H1 (cell line): ENCODE measurements around the gene PIK3CA. TPM values are rescaled to one million over a fixed set of nuclear protein-coding genes. Genes with fewer than 3 reads are reported as not detected.

ENCODE experiments used
- CTCF ChIA-PET: fragments of 300-600 bp; sonication (Branson Sonifier 250); formaldehyde crosslinking; loops from one replicate; lab custom pipeline; 2021; ENCODE audit not compliant: partially characterized antibody; lab: Charles Lee
- POLR2A ChIA-PET: fragments of 300-600 bp; sonication (Branson Sonifier 250); formaldehyde crosslinking; loops from one replicate; lab custom pipeline; 2021; ENCODE audit warnings: inconsistent platforms; ENCODE audit not compliant: partially characterized antibody; lab: Charles Lee
- DNase-seq, 2 experiments: peaks; one replicate each; pipeline versions ENCODE4 v3.0.0 to v3.0.0-alpha.2; 2010 to 2022; ENCODE audit warnings: low spot score in 2 of 2, low read depth in 1 of 2, mixed read lengths in 1 of 2
- FAIRE-seq: peaks from 2 replicates; lab custom pipeline; 2011; peaks lifted over from hg19 to GRCh38; lab: Jason Lieb, UNC
- H2AFZ ChIP-seq: 2 replicates; pipeline ENCODE4 v1.8.1; 2012; ENCODE audit warnings: low read length, inconsistent platforms
- H2AK5ac ChIP-seq: 2 replicates; pipeline ENCODE4 v1.6.1; 2013; ENCODE audit warnings: low read depth, low read length
- H2BK120ac ChIP-seq: replicated peaks from 2 replicates; pipeline ENCODE3; 2013; ENCODE audit warnings: low read depth, low read length, inconsistent platforms
- H2BK12ac ChIP-seq: 2 replicates; pipeline ENCODE4 v1.6.1; 2013; ENCODE audit warnings: low read depth, low read length
- H2BK15ac ChIP-seq: 2 replicates; pipeline ENCODE4 v1.6.1; 2013; ENCODE audit warnings: low read length
- H2BK20ac ChIP-seq: 2 replicates; pipeline ENCODE4 v1.6.1; 2013; ENCODE audit warnings: low read length
- H2BK5ac ChIP-seq: 2 replicates; pipeline ENCODE4 v1.6.1; 2013; ENCODE audit warnings: low read depth, low read length
- H3K14ac ChIP-seq: 2 replicates; pipeline ENCODE4 v1.6.1; 2013; ENCODE audit warnings: inconsistent platforms; ENCODE audit not compliant: insufficient read length
- H3K18ac ChIP-seq: 2 replicates; pipeline ENCODE4 v1.6.1; 2013; ENCODE audit warnings: low read length; ENCODE audit errors: extremely low read depth
- H3K23ac ChIP-seq: 2 replicates; pipeline ENCODE4 v1.6.1; 2013; ENCODE audit warnings: inconsistent platforms; ENCODE audit not compliant: insufficient read length
- H3K23me2 ChIP-seq: 2 replicates; pipeline ENCODE4 v1.6.1; 2013; ENCODE audit warnings: low read depth, low read length
- H3K27ac ChIP-seq: 2 replicates; pipeline ENCODE4 v1.6.1; 2011; ENCODE audit warnings: low read depth, low read length, inconsistent platforms
- H3K27me3 ChIP-seq, 4 experiments: replicated peaks in 1 of 4; 1 replicate in 1 of 4; 2 replicates in 3 of 4; pipeline versions ENCODE4 v1.6.1 to v1.8.1; 2011 to 2013; ENCODE audit warnings: low read length in 3 of 4, mild to moderate bottlenecking in 3 of 4, inconsistent platforms in 2 of 4, mixed read lengths in 2 of 4, moderate library complexity in 1 of 4; ENCODE audit not compliant: control insufficient read depth in 3 of 4, insufficient read depth in 3 of 4; ENCODE audit errors: extremely low read depth in 1 of 4
- H3K36me3 ChIP-seq, 4 experiments: 2 replicates each; pipeline versions ENCODE4 v1.6.1 to v1.8.1; 2011 to 2013; ENCODE audit warnings: mild to moderate bottlenecking in 4 of 4, low read length in 3 of 4, moderate library complexity in 2 of 4, control low read depth in 1 of 4, inconsistent platforms in 1 of 4; ENCODE audit not compliant: insufficient read depth in 4 of 4, control insufficient read depth in 2 of 4
- H3K4ac ChIP-seq: replicated peaks from 2 replicates; pipeline ENCODE3; 2013; ENCODE audit warnings: low read length, low read depth, mixed read lengths, inconsistent platforms; ENCODE audit not compliant: insufficient read length
- H3K4me1 ChIP-seq, 4 experiments: replicated peaks in 1 of 4; 1 replicate in 1 of 4; 2 replicates in 3 of 4; pipeline versions ENCODE4 v1.6.1 to v1.8.1; 2011 to 2013; ENCODE audit warnings: low read length in 3 of 4, inconsistent platforms in 2 of 4, mixed read lengths in 1 of 4; ENCODE audit not compliant: insufficient read depth in 4 of 4, control insufficient read depth in 3 of 4
- H3K4me2 ChIP-seq, 2 experiments: 2 replicates each; pipeline versions ENCODE4 v1.6.1 to v1.8.1; 2011 to 2013; ENCODE audit warnings: low read depth in 2 of 2, low read length in 2 of 2, control low read depth in 1 of 2, inconsistent platforms in 1 of 2, mild to moderate bottlenecking in 1 of 2; ENCODE audit not compliant: insufficient read depth in 1 of 2
- H3K4me3 ChIP-seq, 4 experiments: fragments of 200-600, 300-600 bp in 1 of 4; sonication (generic), shearing (Covaris generic), sonication (Bioruptor Twin) in 1 of 4; 2 replicates each; pipeline versions ENCODE4 v1.5.1 to v1.8.1; 2011 to 2016; ENCODE audit warnings: low read length in 4 of 4, low read depth in 3 of 4, control low read depth in 2 of 4, inconsistent platforms in 2 of 4, mild to moderate bottlenecking in 2 of 4, mixed read lengths in 1 of 4, moderate library complexity in 1 of 4; ENCODE audit not compliant: insufficient read depth in 2 of 4; ENCODE audit errors: extremely low read depth in 1 of 4
- H3K56ac ChIP-seq: replicated peaks from 2 replicates; pipeline ENCODE3; 2013; ENCODE audit warnings: low read depth, mild to moderate bottlenecking, mixed read lengths, low read length, inconsistent platforms; ENCODE audit not compliant: insufficient read length
- H3K79me1 ChIP-seq: 2 replicates; pipeline ENCODE4 v1.6.1; 2013; ENCODE audit warnings: low read depth, low read length, control low read depth
- H3K79me2 ChIP-seq, 2 experiments: 2 replicates each; pipeline versions ENCODE4 v1.6.1 to v1.8.1; 2012 to 2013; ENCODE audit warnings: low read length in 2 of 2, mild to moderate bottlenecking in 2 of 2, inconsistent platforms in 1 of 2; ENCODE audit not compliant: insufficient read depth in 2 of 2, control insufficient read depth in 1 of 2
- H3K9ac ChIP-seq, 4 experiments: replicated peaks in 1 of 4; 1 replicate in 1 of 4; 2 replicates in 3 of 4; pipeline versions ENCODE4 v1.6.1 to v1.8.1; 2011 to 2013; ENCODE audit warnings: low read depth in 3 of 4, low read length in 3 of 4, control low read depth in 2 of 4, mild to moderate bottlenecking in 2 of 4, moderate library complexity in 2 of 4, inconsistent platforms in 1 of 4; ENCODE audit errors: extremely low read depth in 1 of 4
- H3K9me3 ChIP-seq, 2 experiments: 2 replicates each; pipeline versions ENCODE4 v1.6.1 to v1.8.1; 2012 to 2013; ENCODE audit warnings: mild to moderate bottlenecking in 2 of 2, moderate library complexity in 2 of 2, control low read depth in 1 of 2, inconsistent platforms in 1 of 2, low read depth in 1 of 2, low read length in 1 of 2, mixed read lengths in 1 of 2; ENCODE audit not compliant: insufficient read depth in 2 of 2
- H4K20me1 ChIP-seq, 2 experiments: replicated peaks in 1 of 2; 2 replicates each; pipeline versions ENCODE3 to v1.8.1; 2011 to 2013; ENCODE audit warnings: inconsistent platforms in 2 of 2, low read length in 2 of 2, mild to moderate bottlenecking in 1 of 2; ENCODE audit not compliant: insufficient read depth in 2 of 2, control insufficient read depth in 1 of 2
- H4K5ac ChIP-seq: 2 replicates; pipeline ENCODE4 v1.6.1; 2013; ENCODE audit warnings: low read length, low read depth, mixed read lengths, inconsistent platforms; ENCODE audit not compliant: insufficient read length
- H4K8ac ChIP-seq: 2 replicates; pipeline ENCODE4 v1.8.0; 2013; ENCODE audit warnings: mild to moderate bottlenecking, moderate library complexity, low read length, inconsistent platforms; ENCODE audit not compliant: insufficient read depth; ENCODE audit errors: extremely low read depth
- H4K91ac ChIP-seq: replicated peaks from 2 replicates; pipeline ENCODE3; 2013; ENCODE audit warnings: low read length, mixed read lengths, inconsistent platforms; ENCODE audit not compliant: insufficient read length
- RFX5 ChIP-seq: IDR thresholded peaks from 2 replicates; pipeline ENCODE4 v1.6.1; 2011; ENCODE audit warnings: low read depth, low read length, improper control_type of control experiment, borderline replicate concordance
- WGBS, 2 experiments: shearing (Covaris generic) in 1 of 2; methylation state at CpG; one replicate each; pipeline versions ENCODE4 v1.1.6 to v1.1.7; 2013 to 2015; ENCODE audit warnings: low lambda C conversion rate in 2 of 2, mixed read lengths in 2 of 2, inconsistent platforms in 1 of 2, low coverage in 1 of 2, missing lambda C conversion rate in 1 of 2; ENCODE audit not compliant: insufficient replicate concordance in 2 of 2, insufficient coverage in 1 of 2, insufficient read length in 1 of 2; ENCODE audit errors: extremely low coverage in 1 of 2, missing lambda C conversion rate in 1 of 2; 5-methylcytosine and 5-hydroxymethylcytosine counted together
- polyA plus RNA-seq, 7 experiments: library from polyadenylated mRNA; depleted of rRNA in 3 of 7; stranded (reverse) in 5 of 7; unstranded in 2 of 7; fragments of >200 nt in 5 of 7; fragments of 200-250 nt in 2 of 7; gene quantifications; 1 replicate in 5 of 7; 2 replicates in 1 of 7; 4 replicates in 1 of 7; pipeline versions ENCODE4 v1.2.1 to v1.2.3, GENCODE V29; 2011 to 2013; ENCODE audit warnings: missing spikeins in 2 of 7, mixed read lengths in 2 of 7
- total RNA-seq: library from RNA; stranded (reverse); fragmentation: NEBNext Ultra II Directional; extraction: Animal tissue kit (Norgen Biotek cat#: 25700); gene quantifications from 2 replicates; pipeline ENCODE4 v1.2.1, GENCODE V29; 2021

PIK3CA gene
- total and polyA plus RNA-seq, 2 of the 8 experiments (the other 6 are each of a cell fraction or from before 2014, with no cell fraction given), result 1.6 to 11.3 TPM

DNA sequence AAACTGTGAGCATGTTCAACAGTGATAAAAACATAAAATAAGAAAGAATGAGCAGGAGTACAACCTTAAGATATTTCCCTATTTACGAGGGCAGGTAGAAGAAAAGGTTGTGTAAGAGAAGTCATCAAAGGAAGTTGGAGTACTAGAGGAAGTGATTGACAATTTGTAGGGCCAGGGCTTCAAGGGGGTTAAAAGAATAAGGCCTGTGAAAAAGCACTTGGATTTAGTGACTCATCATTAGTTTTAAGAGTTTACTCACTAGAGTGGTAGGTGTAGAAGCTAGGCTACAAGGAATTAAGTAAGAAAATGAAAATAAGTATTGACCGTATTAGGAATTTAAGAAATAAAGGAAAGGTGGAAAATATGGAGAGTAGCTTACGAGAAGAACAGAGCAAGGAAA lies 79.2 kb downstream of the PIK3CA start:
- peaks cover 0 to 23% (median 5%) of the 10 kb centered on the region in 4 experiments; a peak in 3 of 8 replicates for H3K36me3 ChIP-seq
- POLR2A ChIA-PET, result no interaction called here
- no peak for TF ChIP-seq RFX5
- TF ChIP-seq, all 59 proteins: peak for 0
- Histone ChIP-seq H2BK120ac (no peak overlapping the region), H4K5ac (no peak overlapping the region), H2BK5ac (no peak overlapping the region), H3K4ac (no peak overlapping the region), H2AFZ (no peak overlapping the region), H3K27ac (no peak overlapping the region), H3K27me3 (no peaks in the 10 kb centered on the region), H4K91ac (no peak overlapping the region), H4K8ac (no peak overlapping the region), H3K9me3 (no peaks in the 10 kb centered on the region), H3K56ac (no peak overlapping the region), H3K4me1 (no peaks in the 10 kb centered on the region), H3K18ac (no peak overlapping the region), H3K79me2 (no peaks in the 10 kb centered on the region), H3K23me2 (no peaks in the 10 kb centered on the region), H3K9ac (no peak overlapping the region), H2AK5ac (no peak overlapping the region), H3K14ac (no peak overlapping the region), H2BK20ac (no peak overlapping the region), H2BK15ac (no peak overlapping the region), H3K23ac (no peak overlapping the region), H2BK12ac (no peak overlapping the region), H4K20me1 (no peaks in the 10 kb centered on the region), H3K79me1 (no peaks in the 10 kb centered on the region), H3K4me3 (no peak overlapping the region), H3K4me2 (no peak overlapping the region)
- CTCF ChIA-PET, result interaction anchor here (0.6 to 2.1 kb wide), 2 partner anchors 15 to 22 kb away, joined by 3 to 6 read pairs; no protein-coding TSS in a partner anchor
- DNase-seq, result no peak
- 85 to 100% methylated on average over 2 to 3 of the region's 3 CpGs for WGBS, 2 experiments
- FAIRE-seq, result no peak
